ENCODE measurements around the gene CDC23.

DNA sequence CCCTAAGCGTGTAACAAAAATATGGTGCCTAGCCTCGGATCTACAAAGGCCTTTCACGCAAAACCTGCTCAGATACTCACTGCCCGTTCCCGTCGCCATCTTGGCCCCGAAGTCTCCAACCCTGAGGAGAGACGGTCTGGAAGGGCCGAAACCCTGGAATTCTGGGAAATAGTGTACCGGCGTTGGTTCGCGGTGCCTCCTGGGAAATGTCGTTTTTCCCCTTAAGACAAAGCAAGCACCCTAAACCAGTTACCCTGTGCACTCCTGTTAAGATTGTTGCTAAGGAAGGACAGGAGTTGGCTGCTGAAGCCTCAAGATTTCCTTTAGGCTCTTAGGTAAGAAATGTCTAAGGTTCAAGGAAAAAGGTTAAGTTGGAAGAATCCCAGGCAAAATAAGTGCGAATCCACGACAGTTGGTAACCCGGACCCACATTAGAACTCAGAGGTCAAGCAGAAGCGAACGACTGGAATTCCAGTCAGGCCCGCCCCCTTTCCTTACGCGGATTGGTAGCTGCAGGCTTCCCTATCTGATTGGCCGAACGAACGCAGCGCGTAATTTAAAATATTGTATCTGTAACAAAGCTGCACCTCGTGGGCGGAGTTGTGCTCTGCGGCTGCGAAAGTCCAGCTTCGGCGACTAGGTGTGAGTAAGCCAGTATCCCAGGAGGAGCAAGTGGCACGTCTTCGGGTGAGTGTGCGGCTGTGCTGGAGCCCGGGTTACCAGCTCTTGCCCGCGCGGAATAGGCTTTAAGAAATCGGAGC, 34.4 kb downstream of the CDC23 start, which contains the start of the genes BRD8 and KIF20A:
- TF ChIP-seq, protein P1, sequence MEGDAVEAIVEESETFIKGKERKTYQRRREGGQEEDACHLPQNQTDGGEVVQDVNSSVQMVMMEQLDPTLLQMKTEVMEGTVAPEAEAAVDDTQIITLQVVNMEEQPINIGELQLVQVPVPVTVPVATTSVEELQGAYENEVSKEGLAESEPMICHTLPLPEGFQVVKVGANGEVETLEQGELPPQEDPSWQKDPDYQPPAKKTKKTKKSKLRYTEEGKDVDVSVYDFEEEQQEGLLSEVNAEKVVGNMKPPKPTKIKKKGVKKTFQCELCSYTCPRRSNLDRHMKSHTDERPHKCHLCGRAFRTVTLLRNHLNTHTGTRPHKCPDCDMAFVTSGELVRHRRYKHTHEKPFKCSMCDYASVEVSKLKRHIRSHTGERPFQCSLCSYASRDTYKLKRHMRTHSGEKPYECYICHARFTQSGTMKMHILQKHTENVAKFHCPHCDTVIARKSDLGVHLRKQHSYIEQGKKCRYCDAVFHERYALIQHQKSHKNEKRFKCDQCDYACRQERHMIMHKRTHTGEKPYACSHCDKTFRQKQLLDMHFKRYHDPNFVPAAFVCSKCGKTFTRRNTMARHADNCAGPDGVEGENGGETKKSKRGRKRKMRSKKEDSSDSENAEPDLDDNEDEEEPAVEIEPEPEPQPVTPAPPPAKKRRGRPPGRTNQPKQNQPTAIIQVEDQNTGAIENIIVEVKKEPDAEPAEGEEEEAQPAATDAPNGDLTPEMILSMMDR (IDR thresholded peaks at IDR 0.05): no peak
- TF ChIP-seq POLR2A (IDR thresholded peaks at IDR 0.05): peak in 1 of 2 donors; percentile 22
